Heart left ventricle (tissue), 13 donors: Measurements from ENCODE around the gene SFN.
"Not testable (repeated sequence)": the region's sequence is repeated elsewhere in the genome, so short reads cannot be mapped to it uniquely, and the experiment has no call there.

Experiments used
- CTCF ChIP-seq, 12 donors: fragments of 200-600 bp; sonication (generic) in 4 of 12; IDR thresholded peaks; one replicate each; pipeline versions ENCODE4 v1.5.0 to v1.8.0; 2018 to 2022; ENCODE audit warnings: antibody characterized with exemption in 12 of 12, mild to moderate bottlenecking in 5 of 12
- POLR2A ChIP-seq, 2 donors: fragments of 450-650 bp; IDR thresholded peaks; one replicate each; pipeline ENCODE4 v1.6.1; 2017; ENCODE audit warnings: antibody characterized with exemption in 2 of 2, mild to moderate bottlenecking in 2 of 2, moderate library complexity in 2 of 2
- donor health status: ischemic (EF 13 %, LVEDD 7.1; RV severe dilation, severe dysfunction).
- donor health status: DM: no; HTN: yes; CAD: no.
- donor health status: DM: no; HTN: no; CAD: no.
- donor health status: ischemic (EF 25% LVEDD 6.9; RV normal size, moderate dysfunction).
- donor health status: ischemic (EF 25% LVEDD 5.7; RV mildly dilated, moderate dysfunction).
- donor health status: ischemic (EF 35%, LVEDD 5.7; RV mildly dilated, moderate dysfunction).
- donor health status: nonischemic (EF 11% LVEDD 7.7; RV severe dilation, severe dysfunction).
- donor health status: DM: yes; HTN: yes; CAD: no.
- donor health status: PGD.
- donor health status: ischemic (EF 29% LVEDD 5.4; RV normal size, mild dysfunction).
- donor health status: nonischemic (EF 23%, LVEDD 6.1; RV moderate dilation, normal function).

GRCh38 chr1:26847826-26848225 is 15.1 kb upstream of the SFN start:
- TF ChIP-seq CTCF, POLR2A (IDR thresholded peaks at IDR 0.05): not testable (repeated sequence)
